Calu3 (cell line): Measurements from ENCODE around the gene SLC25A2. TPM values are rescaled to one million over a fixed set of nuclear protein-coding genes. Genes with fewer than 3 reads are reported as not detected.

Experiments
- BruUV-seq: library from RNA; stranded (reverse); fragments of 400-500 nt; replicated peaks from 2 replicates; lab custom pipeline; 2021; lab: Mats Ljungman, UMichigan
- CTCF ChIA-PET: fragments of 300-600 bp; sonication (Branson Sonifier 250); formaldehyde crosslinking; loops from one replicate; lab custom pipeline; 2022; ENCODE audit warnings: antibody characterized with exemption; lab: Charles Lee
- DNase-seq: peaks from one replicate; pipeline ENCODE4 v3.0.0; 2022
- H3K27ac Mint-ChIP-seq: one replicate; pipeline ENCODE4 v1.8.0; 2022; ENCODE audit warnings: mixed read lengths; ENCODE audit not compliant: unreplicated experiment
- H3K27me3 Mint-ChIP-seq: one replicate; pipeline ENCODE4 v1.8.0; 2022; ENCODE audit warnings: mixed read lengths; ENCODE audit not compliant: unreplicated experiment
- H3K36me3 Mint-ChIP-seq: one replicate; pipeline ENCODE4 v1.8.0; 2022; ENCODE audit warnings: mild to moderate bottlenecking, moderate library complexity, mixed read lengths; ENCODE audit not compliant: insufficient read depth, unreplicated experiment
- H3K4me1 Mint-ChIP-seq: one replicate; pipeline ENCODE4 v1.8.0; 2022; ENCODE audit warnings: mild to moderate bottlenecking, low read depth, mixed read lengths; ENCODE audit not compliant: unreplicated experiment
- H3K4me3 Mint-ChIP-seq: one replicate; pipeline ENCODE4 v1.8.0; 2022; ENCODE audit warnings: mild to moderate bottlenecking, low read depth, moderate library complexity, mixed read lengths; ENCODE audit not compliant: unreplicated experiment
- H3K9me3 Mint-ChIP-seq: one replicate; pipeline ENCODE4 v1.8.0; 2022; ENCODE audit warnings: low read depth, mixed read lengths; ENCODE audit not compliant: unreplicated experiment
- intact Hi-C: fragments of 100-400 bp; cut with micrococcal nuclease; formaldehyde crosslinking; loops from one replicate; pipeline ENCODE4 v1.10.0; 2022; ENCODE audit not compliant: unreplicated experiment
- total RNA-seq: library from RNA; stranded (reverse); gene quantifications from 2 replicates; pipeline ENCODE4 v1.2.3, GENCODE V29; 2022
- TF ChIP-seq, protein P1 (sequence below): fragments of 200-600 bp; IDR thresholded peaks from one replicate; pipeline ENCODE4 v1.8.0; 2022; ENCODE audit warnings: antibody characterized with exemption; ENCODE audit not compliant: unreplicated experiment

The SLC25A2 gene
- total RNA-seq, 1 experiment from 2014 or later = 0.26 TPM

- Mint-ChIP-seq H3K36me3 (no peaks in the 10 kb centered on the region), H3K9me3 (peaks cover 25% of the 10 kb centered on the region), H3K27me3 (no peaks in the 10 kb centered on the region), H3K4me1 (no peaks in the 10 kb centered on the region), H3K4me3 (no peak overlapping the region), H3K27ac (no peak overlapping the region)
- CTCF ChIA-PET = no interaction called here
- DNase-seq = no peak
- intact Hi-C loops = no loop called here
- TF ChIP-seq, protein P1, sequence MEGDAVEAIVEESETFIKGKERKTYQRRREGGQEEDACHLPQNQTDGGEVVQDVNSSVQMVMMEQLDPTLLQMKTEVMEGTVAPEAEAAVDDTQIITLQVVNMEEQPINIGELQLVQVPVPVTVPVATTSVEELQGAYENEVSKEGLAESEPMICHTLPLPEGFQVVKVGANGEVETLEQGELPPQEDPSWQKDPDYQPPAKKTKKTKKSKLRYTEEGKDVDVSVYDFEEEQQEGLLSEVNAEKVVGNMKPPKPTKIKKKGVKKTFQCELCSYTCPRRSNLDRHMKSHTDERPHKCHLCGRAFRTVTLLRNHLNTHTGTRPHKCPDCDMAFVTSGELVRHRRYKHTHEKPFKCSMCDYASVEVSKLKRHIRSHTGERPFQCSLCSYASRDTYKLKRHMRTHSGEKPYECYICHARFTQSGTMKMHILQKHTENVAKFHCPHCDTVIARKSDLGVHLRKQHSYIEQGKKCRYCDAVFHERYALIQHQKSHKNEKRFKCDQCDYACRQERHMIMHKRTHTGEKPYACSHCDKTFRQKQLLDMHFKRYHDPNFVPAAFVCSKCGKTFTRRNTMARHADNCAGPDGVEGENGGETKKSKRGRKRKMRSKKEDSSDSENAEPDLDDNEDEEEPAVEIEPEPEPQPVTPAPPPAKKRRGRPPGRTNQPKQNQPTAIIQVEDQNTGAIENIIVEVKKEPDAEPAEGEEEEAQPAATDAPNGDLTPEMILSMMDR = no peak
- no TSS peak for BruUV-seq
Observed at GRCh38 chr5:141272906-141273305, 30.9 kb downstream of the SLC25A2 start.

- H3K27ac Mint-ChIP-seq = no peak overlapping the region
- intact Hi-C loops = no loop called here
- no TSS peak for BruUV-seq
- H3K36me3 Mint-ChIP-seq = no peaks in the 10 kb centered on the region
- CTCF ChIA-PET = no interaction called here
- no peaks in the 10 kb centered on the region for H3K27me3 Mint-ChIP-seq
- TF ChIP-seq, protein P1 = no peak
- no peak overlapping the region for H3K4me3 Mint-ChIP-seq
- no peaks in the 10 kb centered on the region for H3K4me1 Mint-ChIP-seq
- H3K9me3 Mint-ChIP-seq = peaks cover 22% of the 10 kb centered on the region
- DNase-seq = no peak
Observed at GRCh38 chr5:141269195-141269594, 34.7 kb downstream of the SLC25A2 start.

DNA sequence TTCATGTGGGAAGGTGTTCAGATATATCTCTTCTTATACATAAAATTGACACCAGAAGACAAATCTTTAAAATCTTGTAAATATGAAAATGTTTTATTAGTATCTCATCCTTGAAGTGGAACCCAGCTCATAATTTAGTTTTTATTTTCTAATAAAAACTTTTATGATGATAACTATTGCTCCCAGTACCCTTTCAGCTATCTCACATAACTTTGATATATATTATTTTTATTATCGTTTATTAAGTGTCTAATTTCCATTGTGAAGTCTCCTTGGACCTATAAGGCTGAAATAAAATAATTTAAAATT is 42.7 kb downstream of the SLC25A2 start:
- CTCF ChIA-PET = no interaction called here
- intact Hi-C loops = no loop called here

DNA sequence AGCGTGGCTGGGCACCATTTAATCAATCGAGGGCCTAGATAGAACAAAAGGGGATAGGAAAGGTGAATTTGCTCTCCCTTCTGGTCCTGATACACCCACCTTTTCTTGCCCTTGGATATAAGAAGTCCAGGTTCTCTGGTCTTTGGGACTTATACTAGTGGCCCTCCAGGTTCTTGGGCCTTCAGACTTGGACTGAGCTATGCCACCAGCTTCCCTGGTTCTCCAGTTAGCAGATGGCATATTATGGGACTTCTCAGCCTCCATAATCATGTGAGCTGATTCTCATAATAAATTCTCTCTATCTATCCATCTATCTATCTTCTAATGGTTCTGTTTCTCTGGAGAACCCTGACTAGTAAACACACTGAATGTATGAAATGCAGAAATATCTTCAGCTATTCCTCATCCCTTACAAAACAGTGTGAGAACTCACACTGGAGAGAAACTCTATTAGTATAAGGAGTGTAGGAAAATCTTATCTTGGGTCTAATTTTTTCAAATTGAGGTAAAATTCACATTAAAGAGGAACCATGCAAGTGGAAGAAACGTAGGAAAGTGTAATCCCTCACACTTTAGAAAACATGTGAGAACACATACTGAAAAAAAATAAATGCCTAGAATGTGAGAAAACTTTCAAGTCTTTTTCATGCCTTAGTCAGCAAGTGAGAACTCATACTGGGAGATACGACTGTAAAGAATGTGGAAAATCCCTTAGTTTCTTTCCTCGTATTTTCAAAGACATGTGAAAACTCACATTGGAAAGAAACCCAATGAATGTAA is 43.2 kb downstream of the SLC25A2 start:
- Mint-ChIP-seq H3K36me3 (no peaks in the 10 kb centered on the region), H3K27ac (no peak overlapping the region), H3K4me1 (no peaks in the 10 kb centered on the region), H3K4me3 (no peak overlapping the region), H3K9me3 (peaks cover 27% of the 10 kb centered on the region), H3K27me3 (no peaks in the 10 kb centered on the region)
- BruUV-seq = no TSS peak
- CTCF ChIA-PET = no interaction called here
- intact Hi-C loops = no loop called here
- TF ChIP-seq, protein P1 = no peak
- no peak for DNase-seq

More for the DNA sequence above, 42.7 kb downstream of the SLC25A2 start:
- TF ChIP-seq, protein P1 = no peak
- no peak for DNase-seq
- Mint-ChIP-seq H3K36me3 (no peaks in the 10 kb centered on the region), H3K4me3 (no peak overlapping the region), H3K27ac (no peak overlapping the region), H3K4me1 (no peaks in the 10 kb centered on the region), H3K27me3 (no peaks in the 10 kb centered on the region), H3K9me3 (peaks cover 27% of the 10 kb centered on the region)
- BruUV-seq = no TSS peak
